Heart left ventricle (tissue), 16 donors: ENCODE measurements around the gene EIF4E3. TPM values are rescaled to one million over a fixed set of nuclear protein-coding genes. Genes with fewer than 3 reads are reported as not detected.

Experiments used
- ATAC-seq, 4 donors: fragments of 200-7000 bp; cut with Tn5 transposase; one replicate each; pipeline ENCODE4 v1.9.1; 2020 to 2022; ENCODE audit warnings: moderate library complexity in 4 of 4, mild to moderate bottlenecking in 3 of 4, moderate number of reproducible peaks in 1 of 4
- DNase-seq, 5 donors: peaks; one replicate each; pipeline ENCODE4 v3.0.0-alpha.2; 2020
- H3K27ac ChIP-seq, 12 donors: fragments of 200-600 bp; sonication (generic) in 4 of 12; one replicate each; pipeline versions ENCODE4 v1.5.0 to v1.8.0; 2016 to 2022; ENCODE audit warnings: mild to moderate bottlenecking in 2 of 12
- H3K27me3 ChIP-seq, 9 donors: fragments of 200-600 bp; sonication (generic) in 2 of 9; one replicate each; pipeline versions ENCODE4 v1.5.1 to v1.8.0; 2016 to 2022; ENCODE audit warnings: mild to moderate bottlenecking in 3 of 9
- H3K36me3 ChIP-seq, 9 donors: fragments of 200-600 bp; sonication (generic) in 2 of 9; one replicate each; pipeline versions ENCODE4 v1.5.0 to v1.8.0; 2018 to 2022; ENCODE audit warnings: mild to moderate bottlenecking in 2 of 9
- H3K4me1 ChIP-seq, 12 donors: fragments of 200-600 bp; sonication (generic) in 4 of 12; one replicate each; pipeline versions ENCODE4 v1.5.0 to v1.8.0; 2016 to 2022; ENCODE audit warnings: mild to moderate bottlenecking in 3 of 12
- H3K4me3 ChIP-seq, 12 donors: fragments of 200-600 bp; sonication (generic) in 4 of 12; one replicate each; pipeline versions ENCODE4 v1.5.0 to v1.8.0; 2017 to 2022; ENCODE audit warnings: mild to moderate bottlenecking in 9 of 12, moderate library complexity in 4 of 12
- H3K9me3 ChIP-seq, 12 donors: fragments of 200-600 bp; sonication (generic) in 4 of 12; one replicate each; pipeline versions ENCODE4 v1.5.0 to v1.8.0; 2016 to 2022; ENCODE audit warnings: mild to moderate bottlenecking in 1 of 12
- CTCF ChIP-seq, 12 donors: fragments of 200-600 bp; sonication (generic) in 4 of 12; IDR thresholded peaks; one replicate each; pipeline versions ENCODE4 v1.5.0 to v1.8.0; 2018 to 2022; ENCODE audit warnings: antibody characterized with exemption in 12 of 12, mild to moderate bottlenecking in 5 of 12
- POLR2A ChIP-seq, 2 donors: fragments of 450-650 bp; IDR thresholded peaks; one replicate each; pipeline ENCODE4 v1.6.1; 2017; ENCODE audit warnings: antibody characterized with exemption in 2 of 2, mild to moderate bottlenecking in 2 of 2, moderate library complexity in 2 of 2
- WGBS, 4 donors: extraction: QIAGEN DNeasy Blood & Tissue Kit in 2 of 4; methylation state at CpG; one replicate each; pipeline versions ENCODE4 v1.1.5 to v1.1.7; 2013 to 2018; 5-methylcytosine and 5-hydroxymethylcytosine counted together
- intact Hi-C, 10 donors: fragments of 100-400 bp; cut with DNase I; formaldehyde crosslinking; loops; one replicate each; pipeline versions ENCODE4 v1.11.1 to v1.14.2; 2022
- polyA plus RNA-seq, 2 donors: library from polyadenylated mRNA; stranded (reverse); fragments of 200-250 nt; gene quantifications; one replicate each; pipeline ENCODE4 v1.2.3, GENCODE V29; 2013
- total RNA-seq, 9 donors: library from RNA; depleted of rRNA in 2 of 9; stranded (reverse); fragments of >200 nt in 2 of 9; fragmentation: NEBNext Ultra II Directional in 3 of 9; extraction: Animal tissue kit (Norgen Biotek cat#: 25700) in 3 of 9; gene quantifications; one replicate each; pipeline versions ENCODE4 v1.1.0 to v1.2.4, GENCODE V29; 2016 to 2023
- donor health status: ischemic (EF 13 %, LVEDD 7.1; RV severe dilation, severe dysfunction).
- donor health status: healthy with polysubstance abuse.
- donor health status: DM: no; HTN: yes; CAD: no.
- donor health status: DM: no; HTN: no; CAD: no.
- donor health status: ischemic (EF 25% LVEDD 6.9; RV normal size, moderate dysfunction).
- donor health status: ischemic (EF 25% LVEDD 5.7; RV mildly dilated, moderate dysfunction).
- donor health status: healthy.
- donor health status: DM: yes; HTN: yes; CAD: no.
- donor health status: ischemic (EF 35%, LVEDD 5.7; RV mildly dilated, moderate dysfunction).
- donor health status: nonischemic (EF 11% LVEDD 7.7; RV severe dilation, severe dysfunction).
- donor health status: DM: yes; HTN: yes; CAD: no.
- donor health status: PGD.
- donor health status: ischemic (EF 29% LVEDD 5.4; RV normal size, mild dysfunction).
- donor health status: nonischemic (EF 23%, LVEDD 6.1; RV moderate dilation, normal function).

EIF4E3 gene
- total and polyA plus RNA-seq, 11 donors: 18.4 to 53.0 (median 45.4) TPM

- H3K4me3 ChIP-seq: peak overlapping the region; percentile 73 to 96 (median 86)
- H3K27me3 ChIP-seq: no peaks in the 10 kb centered on the region
- peak overlapping the region in 3 of 12 donors; percentile 72 to 89 (median 87) for H3K27ac ChIP-seq
- peaks cover 0 to 63% (median 12%) of the 10 kb centered on the region in 12 donors for H3K4me1 ChIP-seq
- intact Hi-C loops: loop anchor here in 4 of 10 donors (10.0 kb wide), 3 partner anchors 721 to 1361 kb away; partner anchors contain the start of gene RYBP (in 1 of the 4)
- ATAC-seq: no peak
- H3K9me3 ChIP-seq: no peaks in the 10 kb centered on the region
- DNase-seq: no peak
- TF ChIP-seq CTCF (IDR thresholded peaks at IDR 0.05) (no peak), POLR2A (IDR thresholded peaks at IDR 0.05) (no peak)
- H3K36me3 ChIP-seq: no peaks in the 10 kb centered on the region
Measured at GRCh38 chr3:71724171-71724453, 1.1 kb downstream of the EIF4E3 start.

GRCh38 chr3:71723452-71724170 lies 1.6 kb downstream of the EIF4E3 start:
- WGBS, 4 donors: 48 to 60% (median 56%) methylated on average over 6 of the region's 6 CpGs
- DNase-seq: no peak
- ATAC-seq: no peak
- no peak for TF ChIP-seq CTCF (IDR thresholded peaks at IDR 0.05)
- TF ChIP-seq POLR2A (IDR thresholded peaks at IDR 0.05): no peak
- Histone ChIP-seq H3K27me3 (no peaks in the 10 kb centered on the region), H3K36me3 (no peaks in the 10 kb centered on the region), H3K4me1 (peaks cover 0 to 67% (median 12%) of the 10 kb centered on the region in 12 donors), H3K9me3 (no peaks in the 10 kb centered on the region), H3K27ac (peak overlapping the region in 1 of 12 donors; percentile 89), H3K4me3 (peak overlapping the region in 9 of 12 donors; percentile 77 to 96 (median 87))
- intact Hi-C loops: loop anchor here in 4 of 10 donors (10.0 kb wide), 3 partner anchors 721 to 1361 kb away; partner anchors contain the start of gene RYBP (in 1 of the 4)

- Histone ChIP-seq H3K9me3 (no peaks in the 10 kb centered on the region), H3K27me3 (no peaks in the 10 kb centered on the region), H3K4me1 (peaks cover 0 to 76% (median 12%) of the 10 kb centered on the region in 12 donors), H3K4me3 (peak overlapping the region in 1 of 12 donors; percentile 87), H3K27ac (peak overlapping the region in 1 of 12 donors; percentile 89), H3K36me3 (no peaks in the 10 kb centered on the region)
- 78 to 100% (median 97%) methylated on average over 1 of the region's 1 CpG for WGBS, 4 donors
- intact Hi-C loops: loop anchor here in 4 of 10 donors (10.0 kb wide), 3 partner anchors 722 to 1362 kb away; partner anchors contain the start of gene RYBP (in 1 of the 4)
- no peak for ATAC-seq
- DNase-seq: no peak
- TF ChIP-seq CTCF (IDR thresholded peaks at IDR 0.05): no peak
- no peak for TF ChIP-seq POLR2A (IDR thresholded peaks at IDR 0.05)
Measured at GRCh38 chr3:71722693-71723092, 2.5 kb downstream of the EIF4E3 start.

DNA sequence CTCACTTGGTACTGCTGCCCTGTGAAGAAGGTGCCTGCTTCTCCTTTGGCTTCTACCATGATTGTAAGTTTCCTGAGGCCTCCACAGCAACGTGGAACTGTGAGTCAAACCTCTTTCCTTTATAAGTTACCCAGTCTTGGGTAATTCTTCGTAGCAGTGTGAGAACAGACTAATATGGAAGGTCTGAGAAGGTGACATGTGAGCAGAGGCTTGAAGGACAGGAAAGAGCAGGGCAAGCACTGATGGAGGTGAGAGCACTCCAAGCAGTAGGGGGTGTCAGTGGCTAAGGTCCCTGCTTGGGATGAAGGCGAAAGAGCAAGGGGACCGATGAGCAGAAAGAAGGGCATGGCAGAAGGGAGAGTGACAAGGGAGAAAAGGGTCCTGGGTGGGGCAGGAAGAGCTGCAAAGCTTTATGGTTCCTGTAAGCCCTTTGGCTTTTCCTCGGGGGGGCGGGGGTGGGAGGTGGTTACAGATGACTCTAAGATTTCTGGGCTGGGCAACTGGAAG lies 3.5 kb downstream of the EIF4E3 start:
- H3K4me1 ChIP-seq: peaks cover 0 to 78% (median 12%) of the 10 kb centered on the region in 12 donors
- no peaks in the 10 kb centered on the region for H3K9me3 ChIP-seq
- no peak for TF ChIP-seq CTCF (IDR thresholded peaks at IDR 0.05)
- no peak for TF ChIP-seq POLR2A (IDR thresholded peaks at IDR 0.05)
- H3K27me3 ChIP-seq: no peaks in the 10 kb centered on the region
- no peaks in the 10 kb centered on the region for H3K36me3 ChIP-seq
- DNase-seq (no peak), ATAC-seq (no peak)
- no peak overlapping the region for H3K4me3 ChIP-seq
- intact Hi-C loops: loop anchor here in 4 of 10 donors (10.0 kb wide), 3 partner anchors 723 to 1363 kb away; partner anchors contain the start of gene RYBP (in 1 of the 4)
- H3K27ac ChIP-seq: peak overlapping the region in 1 of 12 donors; percentile 89
- 80 to 82% (median 81%) methylated on average over 6 of the region's 6 CpGs for WGBS, 4 donors
